Urothelium cell line (cell line): ENCODE measurements around the gene NOL6.
"Not testable (repeated sequence)": the region's sequence is repeated elsewhere in the genome, so short reads cannot be mapped to it uniquely, and the experiment has no call there.

Experiments used
- DNase-seq: peaks from one replicate; pipeline ENCODE4 v3.0.0; 2011; ENCODE audit warnings: low spot score, mixed read lengths
- FAIRE-seq: peaks from 2 replicates; lab custom pipeline; 2011; peaks lifted over from hg19 to GRCh38; lab: Jason Lieb, UNC

The NOL6 gene

DNA sequence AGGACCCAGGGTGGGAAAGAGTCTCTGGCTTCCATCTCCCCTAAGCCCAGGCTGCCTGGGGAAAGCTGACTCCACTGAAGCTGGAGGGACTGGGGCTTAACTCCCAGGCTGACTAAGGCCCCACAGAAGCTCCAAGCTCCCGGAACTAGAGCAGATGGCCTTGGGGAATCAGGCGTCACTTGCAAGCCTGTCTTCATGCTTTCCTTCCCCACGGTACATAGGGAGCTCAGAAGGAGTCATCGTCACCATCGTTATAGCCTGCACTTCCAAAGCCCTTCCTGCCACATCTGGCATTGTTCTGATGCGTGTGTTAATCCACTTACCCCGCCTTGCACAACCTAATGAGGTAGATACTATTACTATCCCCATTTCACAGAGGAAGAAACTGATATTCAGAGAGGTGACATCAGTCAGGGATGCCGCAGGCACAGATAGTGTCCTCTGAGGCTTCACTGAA, 37.9 kb downstream of the NOL6 start:
- FAIRE-seq (no peak), DNase-seq (no peak)

DNA sequence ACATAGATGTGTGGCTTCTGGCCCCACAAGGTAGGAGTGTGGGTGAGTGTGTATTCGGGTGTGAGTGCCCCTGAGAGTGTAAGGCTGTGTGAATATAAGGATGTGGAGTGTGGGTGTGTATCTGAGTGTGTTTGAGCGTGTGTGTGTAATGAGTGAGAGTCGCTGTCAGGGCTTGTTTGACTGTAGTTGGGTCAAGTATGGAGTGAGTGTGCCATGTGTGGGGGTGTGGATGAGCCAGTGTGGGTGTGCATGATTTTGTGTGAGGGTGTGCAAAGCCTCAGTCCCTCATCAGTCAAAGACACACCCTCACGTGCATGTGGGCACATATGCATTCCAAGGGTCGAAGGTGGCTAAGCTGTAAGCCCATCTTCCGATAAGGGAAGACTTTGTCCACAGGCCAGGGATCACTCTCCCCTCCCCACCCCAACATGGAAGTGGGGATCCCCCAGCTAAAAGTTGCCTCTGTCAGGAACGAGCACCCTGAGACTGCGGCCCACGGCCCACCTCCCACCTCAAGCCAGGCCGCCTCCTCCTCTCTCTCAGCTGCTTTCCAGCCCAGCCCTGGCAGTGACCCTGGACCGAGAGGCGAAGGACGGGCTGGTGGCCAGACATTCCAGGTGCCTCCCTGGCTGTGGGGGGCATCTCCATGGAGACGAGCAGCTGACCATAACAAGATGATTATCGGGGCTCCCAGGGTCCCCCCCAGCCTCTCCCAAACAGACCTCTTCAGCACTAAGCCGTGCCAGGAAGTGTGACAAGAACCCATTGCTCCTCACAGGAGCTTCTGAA, 39.2 kb downstream of the NOL6 start:
- peak; percentile 68 for FAIRE-seq
- no peak for DNase-seq

DNA sequence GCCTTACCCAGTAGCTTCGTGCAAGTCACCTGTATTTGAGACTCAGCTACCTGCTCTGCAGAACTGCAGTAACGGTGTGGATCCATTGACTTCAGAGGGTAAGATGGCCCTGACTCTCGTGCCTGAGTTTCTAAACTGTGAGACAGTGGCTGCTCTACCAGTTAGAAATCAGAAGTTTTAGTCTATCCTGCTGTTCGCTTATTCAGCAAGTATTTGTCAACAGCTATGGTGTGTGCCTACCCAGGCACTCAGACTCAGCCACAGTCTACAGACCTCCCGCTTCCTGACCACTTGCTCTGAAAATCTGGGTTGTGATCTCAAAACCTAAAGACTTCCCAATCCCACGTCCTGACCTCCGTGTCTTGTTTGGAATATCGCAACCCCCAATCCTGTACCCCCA, 39.9 kb downstream of the NOL6 start:
- FAIRE-seq (no peak), DNase-seq (no peak)

DNA sequence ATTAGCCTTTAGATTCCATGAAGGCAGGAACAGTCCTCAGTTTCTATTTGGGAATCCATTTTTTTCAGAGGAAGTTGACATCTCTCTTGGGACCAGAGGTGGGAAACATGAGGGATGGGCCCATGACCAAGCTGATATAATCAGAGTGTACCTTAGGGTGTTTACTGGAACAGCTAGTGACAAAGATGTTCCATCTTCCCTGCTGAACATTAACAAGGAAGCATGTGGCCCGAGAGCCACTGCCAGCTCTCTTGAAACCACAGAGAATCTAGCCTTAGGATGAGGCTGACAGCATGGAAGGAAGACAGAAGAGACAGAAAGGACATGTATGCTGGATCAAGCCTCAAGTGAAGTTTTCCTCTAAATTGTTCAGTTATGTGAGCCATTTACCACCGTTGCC, 42.3 kb downstream of the NOL6 start:
- FAIRE-seq (no peak), DNase-seq (no peak)

DNA sequence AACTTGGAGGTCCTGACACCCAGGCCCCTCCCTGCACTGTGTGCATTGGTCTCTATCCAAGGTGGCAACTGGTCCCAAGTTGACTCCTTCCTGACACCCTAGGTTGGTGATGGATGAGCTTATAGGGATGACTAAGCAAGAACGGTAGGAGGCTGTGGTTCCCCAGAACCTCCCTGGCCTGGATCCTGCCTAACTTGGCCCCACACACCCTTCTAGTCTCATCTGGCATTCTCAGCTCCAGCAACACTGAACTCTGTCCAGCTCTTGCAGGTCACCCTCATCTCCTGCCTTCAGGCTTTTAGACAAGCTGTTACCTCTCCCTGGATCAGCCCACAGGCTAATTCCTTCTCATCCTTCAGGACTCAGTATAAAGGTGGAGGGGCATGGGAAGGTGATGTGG, 42.8 kb downstream of the NOL6 start:
- no peak for FAIRE-seq
- no peak for DNase-seq

DNA sequence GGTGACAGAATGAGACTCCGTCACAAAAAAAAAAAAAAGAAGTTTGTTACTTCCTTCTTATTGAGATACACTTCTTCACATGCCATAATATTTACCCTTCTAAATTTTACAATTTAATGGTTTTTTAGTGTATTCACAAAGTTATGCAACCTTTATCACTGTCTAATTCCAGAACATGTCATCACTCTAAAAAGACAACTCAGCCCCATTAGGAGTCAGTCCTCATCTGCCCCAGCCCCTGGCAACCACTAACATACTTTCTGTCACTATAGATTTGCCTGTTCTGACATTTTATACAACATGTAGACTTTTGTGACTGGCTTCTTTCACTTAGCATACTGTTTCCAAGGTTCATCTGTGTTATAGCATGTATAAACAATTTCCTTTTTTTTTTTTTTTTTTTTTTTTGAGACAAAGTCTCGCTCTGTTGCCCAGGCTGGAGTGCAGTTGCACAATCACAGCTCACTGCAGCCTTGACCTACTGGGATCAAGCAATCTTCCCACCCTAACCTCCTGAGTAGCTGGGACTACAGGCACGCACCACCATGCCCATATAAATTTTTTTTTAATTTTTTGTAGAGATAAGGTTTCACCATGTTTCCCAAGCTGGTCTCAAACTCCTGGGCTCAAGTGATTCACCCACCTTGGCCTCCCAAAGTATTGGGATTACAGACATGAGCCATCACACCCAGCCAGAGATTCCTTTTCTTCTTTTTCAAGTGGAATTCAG, 44.3 kb downstream of the NOL6 start:
- DNase-seq (no peak), FAIRE-seq (no peak)

DNA sequence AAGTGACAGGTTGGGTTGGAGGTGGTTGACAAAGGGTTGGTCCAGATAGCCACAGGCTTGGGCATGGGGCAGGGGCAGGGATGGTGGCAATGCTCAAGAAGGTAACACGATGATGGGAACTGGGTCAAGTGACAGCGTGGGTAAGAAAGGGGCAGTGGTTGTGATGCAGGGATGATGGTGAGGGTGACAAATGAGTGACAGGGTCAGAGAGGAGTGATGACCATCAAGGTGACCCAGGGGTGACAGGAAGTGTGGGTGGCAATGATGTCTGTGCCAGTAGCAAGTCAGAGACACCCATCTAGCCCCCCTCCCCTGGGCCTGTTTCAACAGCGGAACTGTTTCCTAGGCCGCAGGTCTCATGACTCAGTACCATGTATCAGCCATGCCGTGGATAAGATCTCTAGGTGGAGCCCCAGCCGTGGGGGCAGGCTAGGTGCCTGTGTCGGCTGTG, 46.9 kb downstream of the NOL6 start:
- no peak for FAIRE-seq
- no peak for DNase-seq

- FAIRE-seq (no peak), DNase-seq (no peak)
Measured at GRCh38 chr9:33425128-33425533, 48.6 kb downstream of the NOL6 start.

- DNase-seq, FAIRE-seq: not testable (repeated sequence)
Measured at GRCh38 chr9:33424492-33424891, 49.2 kb downstream of the NOL6 start.

GRCh38 chr9:33424043-33424442, 49.7 kb downstream of the NOL6 start:
- not testable (repeated sequence) for FAIRE-seq, DNase-seq

- no peak for DNase-seq
- no peak for FAIRE-seq
Measured at GRCh38 chr9:33419708-33420303, 53.9 kb downstream of the NOL6 start.

DNA sequence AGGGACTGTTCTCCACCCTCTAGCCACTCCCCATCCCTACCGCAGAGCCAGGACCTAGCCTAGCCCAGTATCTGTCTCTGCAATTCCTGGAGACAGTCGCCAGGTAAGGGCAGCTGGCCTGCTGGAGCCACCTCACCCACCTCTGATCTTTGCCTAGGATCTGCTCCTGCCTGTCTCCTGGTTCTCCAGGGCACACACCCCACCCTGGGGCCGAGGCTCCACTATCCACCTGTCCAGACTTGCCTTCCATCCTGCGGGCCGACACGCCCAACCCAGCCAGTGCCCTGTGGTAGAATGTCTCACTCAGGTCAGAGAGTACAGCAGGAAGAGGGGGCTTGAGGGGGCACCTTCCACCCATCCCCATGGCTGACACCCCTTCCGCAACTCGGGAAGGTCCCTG, 55.6 kb downstream of the NOL6 start:
- DNase-seq (no peak), FAIRE-seq (no peak)

- FAIRE-seq (no peak), DNase-seq (no peak)
Measured at GRCh38 chr9:33416996-33417395, 56.7 kb downstream of the NOL6 start.

DNA sequence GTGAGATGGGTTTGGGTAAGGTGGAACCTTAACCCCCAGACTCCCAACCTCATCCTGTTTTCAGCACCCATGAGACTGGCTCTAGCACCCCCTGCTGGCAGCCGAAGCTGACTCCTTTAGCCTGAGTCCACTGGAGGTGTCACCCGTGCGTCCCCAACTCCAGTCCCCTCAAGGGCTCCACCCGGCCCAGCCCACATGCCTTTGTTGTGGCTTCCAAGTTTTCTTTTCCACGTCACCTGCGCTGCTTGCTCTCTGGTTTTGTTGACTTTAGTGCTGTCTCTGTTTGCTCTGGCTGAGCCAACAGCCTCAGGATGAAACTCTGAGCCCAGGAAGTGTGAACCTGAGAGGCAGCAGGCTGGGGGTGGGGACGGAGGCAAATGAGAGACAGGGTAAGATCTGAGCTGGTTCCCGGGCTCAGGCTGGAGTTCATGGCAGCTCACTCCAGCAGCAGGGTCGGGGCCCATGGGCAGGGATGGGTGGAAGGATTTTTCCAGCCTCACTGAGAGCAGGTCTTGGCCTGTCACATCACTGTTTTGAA, 58.2 kb downstream of the NOL6 start:
- no peak for FAIRE-seq
- DNase-seq = peak; percentile 58

DNA sequence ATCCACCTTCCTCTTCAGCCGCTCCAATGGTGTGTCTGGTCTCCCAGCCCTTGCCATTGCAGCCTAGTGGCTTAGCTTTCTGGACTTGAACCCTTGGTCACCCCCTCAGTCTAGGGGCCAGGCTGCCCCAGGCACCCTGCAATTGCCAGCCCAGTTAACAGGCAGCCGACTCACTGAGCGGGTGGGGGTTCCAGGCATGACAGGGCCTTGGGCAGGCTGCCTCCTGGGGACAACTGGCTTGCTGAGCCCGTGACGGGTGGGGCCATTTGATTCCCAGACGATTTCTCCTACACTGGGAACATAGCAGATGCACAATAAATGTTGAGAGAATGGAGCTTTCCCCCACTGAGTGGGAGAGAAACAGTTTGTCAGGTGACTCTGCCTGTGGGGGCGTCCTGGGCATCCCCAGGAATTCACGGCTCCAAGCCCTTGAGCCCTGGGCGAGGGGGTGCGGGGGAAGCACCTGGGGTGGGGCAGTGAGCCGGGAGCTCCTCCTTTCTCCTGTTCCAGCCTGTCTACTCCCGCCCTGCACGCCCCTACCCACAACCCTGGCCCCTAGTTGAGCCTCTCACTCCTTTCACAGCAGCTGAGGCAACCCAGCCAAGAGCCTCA, 58.7 kb downstream of the NOL6 start:
- FAIRE-seq (no peak), DNase-seq (no peak)

DNA sequence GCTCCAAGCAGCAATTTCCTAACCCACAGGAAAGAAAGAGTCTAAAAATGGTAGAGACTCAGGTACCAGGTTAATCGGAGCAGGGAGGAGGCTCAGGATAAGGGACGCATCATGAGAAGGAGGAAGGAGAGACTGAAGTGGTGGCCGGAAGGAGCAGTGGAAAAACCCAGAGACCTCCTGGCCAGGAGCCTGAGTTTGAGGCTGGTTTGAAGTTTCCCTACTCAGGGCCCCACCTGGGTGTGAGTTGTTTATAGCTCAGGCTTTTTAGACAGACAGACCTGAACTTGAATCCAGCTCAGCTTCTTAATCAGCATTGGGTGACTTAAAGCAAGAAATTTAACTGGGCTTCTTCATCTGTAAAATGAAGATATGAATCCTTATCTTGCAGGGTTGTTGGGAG, 59.5 kb downstream of the NOL6 start:
- no peak for FAIRE-seq
- no peak for DNase-seq
